H9 (cell line): Measurements from ENCODE around the gene NCOA4. TPM values are rescaled to one million over a fixed set of nuclear protein-coding genes. Genes with fewer than 3 reads are reported as not detected.
"Not testable (repeated sequence)": the region's sequence is repeated elsewhere in the genome, so short reads cannot be mapped to it uniquely, and the experiment has no call there.

ENCODE experiments used
- DNase-seq: peaks from one replicate; pipeline ENCODE4 v3.0.0-alpha.2; 2017
- H2AFZ ChIP-seq: one replicate; pipeline ENCODE4 v1.6.1; 2013; ENCODE audit warnings: mild to moderate bottlenecking, low read length, control low read depth, moderate library complexity
- H2AK5ac ChIP-seq: 2 replicates; pipeline ENCODE4 v1.6.1; 2013; ENCODE audit warnings: low read length, control low read depth, mixed read lengths; ENCODE audit not compliant: insufficient read length
- H2BK120ac ChIP-seq: one replicate; pipeline ENCODE4 v1.6.1; 2013; ENCODE audit warnings: low read depth, mild to moderate bottlenecking, low read length, control low read depth, inconsistent platforms; ENCODE audit not compliant: poor library complexity, severe bottlenecking
- H2BK12ac ChIP-seq: 2 replicates; pipeline ENCODE4 v1.6.1; 2013; ENCODE audit warnings: low read length, control low read depth, mixed read lengths, low read depth; ENCODE audit not compliant: insufficient read length
- H2BK15ac ChIP-seq: 2 replicates; pipeline ENCODE4 v1.6.1; 2013; ENCODE audit warnings: low read depth, low read length, control low read depth
- H2BK20ac ChIP-seq: one replicate; pipeline ENCODE4 v1.6.1; 2013; ENCODE audit warnings: low read depth, mild to moderate bottlenecking, low read length, control low read depth, inconsistent platforms; ENCODE audit not compliant: poor library complexity, severe bottlenecking
- H2BK5ac ChIP-seq: 2 replicates; pipeline ENCODE4 v1.6.1; 2013; ENCODE audit warnings: low read length, control low read depth, mixed read lengths; ENCODE audit not compliant: insufficient read length
- H3K14ac ChIP-seq: 2 replicates; pipeline ENCODE4 v1.6.1; 2013; ENCODE audit warnings: low read length, control low read depth; ENCODE audit not compliant: insufficient read depth
- H3K18ac ChIP-seq: 2 replicates; pipeline ENCODE4 v1.6.1; 2013; ENCODE audit warnings: low read depth, mild to moderate bottlenecking, mixed read lengths, low read length, control low read depth; ENCODE audit not compliant: insufficient read length
- H3K23ac ChIP-seq: 2 replicates; pipeline ENCODE4 v1.6.1; 2013; ENCODE audit warnings: low read length, control low read depth, mixed read lengths, low read depth; ENCODE audit not compliant: insufficient read length
- H3K23me2 ChIP-seq: 2 replicates; pipeline ENCODE4 v1.6.1; 2013; ENCODE audit warnings: low read depth, mild to moderate bottlenecking, mixed read lengths, low read length, control low read depth; ENCODE audit not compliant: insufficient read length, poor library complexity, severe bottlenecking
- H3K27ac ChIP-seq: 2 replicates; pipeline ENCODE4 v1.5.1; 2013; ENCODE audit warnings: low read length, control low read depth, mixed read lengths, low read depth; ENCODE audit not compliant: insufficient read length
- H3K27me3 ChIP-seq: 2 replicates; pipeline ENCODE4 v1.6.1; 2013; ENCODE audit warnings: low read length, control low read depth, inconsistent platforms; ENCODE audit not compliant: insufficient read depth
- H3K4ac ChIP-seq: 2 replicates; pipeline ENCODE4 v1.6.1; 2013; ENCODE audit warnings: low read depth, mild to moderate bottlenecking, control low read depth, inconsistent platforms, low read length, moderate library complexity
- H3K4me1 ChIP-seq: 2 replicates; pipeline ENCODE4 v1.6.1; 2013; ENCODE audit warnings: low read length, control low read depth, inconsistent platforms; ENCODE audit not compliant: insufficient read depth
- H3K4me2 ChIP-seq: 2 replicates; pipeline ENCODE4 v1.6.1; 2013; ENCODE audit warnings: low read length, control low read depth, mixed read lengths; ENCODE audit not compliant: insufficient read length, insufficient read depth
- H3K56ac ChIP-seq: 2 replicates; pipeline ENCODE4 v1.6.1; 2013; ENCODE audit warnings: low read depth, mild to moderate bottlenecking, mixed read lengths, low read length, control low read depth; ENCODE audit not compliant: insufficient read length
- H3K79me1 ChIP-seq: 2 replicates; pipeline ENCODE4 v1.6.1; 2013; ENCODE audit warnings: low read depth, mild to moderate bottlenecking, moderate library complexity, low read length, control low read depth, inconsistent platforms; ENCODE audit not compliant: insufficient read depth, poor library complexity, severe bottlenecking
- H3K79me2 ChIP-seq: 2 replicates; pipeline ENCODE4 v1.6.1; 2013; ENCODE audit warnings: low read length, control low read depth, inconsistent platforms; ENCODE audit not compliant: insufficient read depth
- H3K9ac ChIP-seq: 2 replicates; pipeline ENCODE4 v1.6.1; 2013; ENCODE audit warnings: low read length, control low read depth, mixed read lengths; ENCODE audit not compliant: insufficient read length; ENCODE audit errors: extremely low read depth
- H3K9me3 ChIP-seq: one replicate; pipeline ENCODE4 v1.6.1; 2013; ENCODE audit warnings: low read depth, low read length, inconsistent platforms; ENCODE audit not compliant: control insufficient read depth
- H3T11ph ChIP-seq: one replicate; pipeline ENCODE4 v1.6.1; 2013; ENCODE audit warnings: mild to moderate bottlenecking, low read length, control low read depth, inconsistent platforms
- H4K20me1 ChIP-seq: one replicate; pipeline ENCODE4 v1.6.1; 2013; ENCODE audit not compliant: control insufficient read depth, insufficient read length, insufficient read depth
- H4K5ac ChIP-seq: 2 replicates; pipeline ENCODE4 v1.6.1; 2013; ENCODE audit warnings: low read depth, mild to moderate bottlenecking, mixed read lengths, low read length, control low read depth; ENCODE audit not compliant: insufficient read length
- H4K8ac ChIP-seq: replicated peaks from 2 replicates; pipeline ENCODE4 v1.6.1; 2013; ENCODE audit warnings: low read length, control low read depth, mixed read lengths, low read depth; ENCODE audit not compliant: insufficient read length
- H4K91ac ChIP-seq: 2 replicates; pipeline ENCODE4 v1.6.1; 2013; ENCODE audit warnings: low read depth, mild to moderate bottlenecking, moderate library complexity, mixed read lengths, low read length, control low read depth; ENCODE audit not compliant: insufficient read length
- H3K27ac Mint-ChIP-seq, 3 experiments: 2 replicates in 2 of 3; 3 replicates in 1 of 3; pipeline ENCODE4 v1.8.0; 2020 to 2021; ENCODE audit warnings: mixed read lengths in 3 of 3, mild to moderate bottlenecking in 1 of 3, moderate library complexity in 1 of 3
- H3K27me3 Mint-ChIP-seq: 2 replicates; pipeline ENCODE4 v1.8.0; 2021; ENCODE audit warnings: low read depth, mild to moderate bottlenecking, moderate library complexity, mixed read lengths
- H3K36me3 Mint-ChIP-seq, 3 experiments: 2 replicates in 2 of 3; 3 replicates in 1 of 3; pipeline ENCODE4 v1.8.0; 2020 to 2021; ENCODE audit warnings: low read depth in 3 of 3, mixed read lengths in 3 of 3; ENCODE audit not compliant: insufficient read depth in 1 of 3
- H3K4me1 Mint-ChIP-seq, 2 experiments: 2 replicates each; pipeline ENCODE4 v1.8.0; 2020; ENCODE audit warnings: mixed read lengths in 2 of 2
- H3K4me3 Mint-ChIP-seq, 2 experiments: 2 replicates in 1 of 2; 3 replicates in 1 of 2; pipeline ENCODE4 v1.8.0; 2020 to 2021; ENCODE audit warnings: mild to moderate bottlenecking in 2 of 2, mixed read lengths in 2 of 2, moderate library complexity in 1 of 2
- H3K9me3 Mint-ChIP-seq, 2 experiments: 2 replicates in 1 of 2; 3 replicates in 1 of 2; pipeline ENCODE4 v1.8.0; 2020; ENCODE audit warnings: mild to moderate bottlenecking in 2 of 2, mixed read lengths in 2 of 2, moderate library complexity in 1 of 2
- CTCF ChIP-seq: fragments of 200-600 bp; sonication (generic); conservative IDR thresholded peaks from 3 replicates; pipeline ENCODE4 v1.8.0; 2021; ENCODE audit warnings: antibody characterized with exemption, mild to moderate bottlenecking
- WGBS: extraction: QIAGEN DNeasy Blood & Tissue Kit; methylation state at CpG from one replicate; pipeline ENCODE4 v1.1.7; 2013; ENCODE audit warnings: missing lambda C conversion rate, low lambda C conversion rate, mixed read lengths; ENCODE audit not compliant: insufficient read length; ENCODE audit errors: extremely low coverage; 5-methylcytosine and 5-hydroxymethylcytosine counted together
- total RNA-seq: library from RNA; stranded (reverse); gene quantifications from 2 replicates; pipeline ENCODE4 v1.2.1, GENCODE V29; 2021

The NCOA4 gene
- total RNA-seq, 1 experiment from 2014 or later, result 83.3 TPM

- Histone ChIP-seq H3K9ac (no peak overlapping the region), H2BK12ac (no peak overlapping the region), H4K8ac (no peak overlapping the region), H2BK120ac (no peak overlapping the region), H4K20me1 (no peaks in the 10 kb centered on the region), H3K27me3 (no peaks in the 10 kb centered on the region), H3K14ac (no peak overlapping the region), H3K18ac (no peak overlapping the region), H3K27ac (no peak overlapping the region), H3T11ph (no peak overlapping the region), H3K56ac (no peak overlapping the region), H3K79me1 (no peaks in the 10 kb centered on the region), H2BK5ac (no peak overlapping the region), H4K5ac (no peak overlapping the region), H3K4ac (no peak overlapping the region), H2BK20ac (no peak overlapping the region), H3K79me2 (no peaks in the 10 kb centered on the region), H3K4me1 (no peaks in the 10 kb centered on the region), H4K91ac (no peak overlapping the region), H3K4me2 (no peak overlapping the region), H3K23ac (no peak overlapping the region), H2AFZ (no peak overlapping the region), H3K23me2 (no peaks in the 10 kb centered on the region), H2AK5ac (no peak overlapping the region), H3K9me3 (no peaks in the 10 kb centered on the region), H2BK15ac (no peak overlapping the region)
- Mint-ChIP-seq H3K27me3 (no peaks in the 10 kb centered on the region), H3K4me3 (no peak overlapping the region), H3K27ac (peak overlapping the region in 1 of 3 experiments; percentile 15; a peak in 2 of 7 replicates), H3K36me3 (peaks cover 37 to 80% (median 62%) of the 10 kb centered on the region in 3 experiments), H3K9me3 (no peaks in the 10 kb centered on the region; a peak in 1 of 5 replicates), H3K4me1 (peaks cover 21 to 26% of the 10 kb centered on the region in 2 experiments)
- WGBS, result no CpG with 5 or more reads among the region's 1 CpG
- DNase-seq, result no peak
- TF ChIP-seq CTCF, result no peak
These were observed 29.9 kb downstream of the NCOA4 start for GRCh38 chr10:46000538-46000937.

DNA sequence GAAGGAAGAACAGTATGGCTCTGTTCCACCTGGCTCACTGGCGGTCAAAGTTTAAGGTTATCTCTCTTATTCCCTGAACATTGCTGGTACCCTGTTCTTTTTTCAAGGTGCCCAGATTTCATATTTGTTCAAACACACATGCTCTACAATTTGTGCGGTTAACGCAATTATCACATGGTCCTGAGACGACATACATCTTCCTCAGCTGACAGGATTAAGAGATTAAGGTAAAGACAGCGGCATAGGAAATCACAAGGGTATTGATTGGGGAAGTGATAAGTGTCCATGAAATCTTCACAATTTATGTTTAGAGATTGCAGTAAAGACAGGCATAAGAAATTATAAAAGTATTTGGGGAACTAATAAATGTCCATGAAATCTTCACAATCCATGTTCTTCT lies 30.5 kb downstream of the NCOA4 start:
- Mint-ChIP-seq H3K36me3 (peaks cover 37 to 75% (median 62%) of the 10 kb centered on the region in 3 experiments), H3K27ac (peak overlapping the region in 1 of 3 experiments; percentile 86; a peak in 3 of 7 replicates), H3K4me1 (peaks cover 21 to 26% of the 10 kb centered on the region in 2 experiments)
- not testable (repeated sequence) for H3K23ac ChIP-seq, H3K18ac ChIP-seq, H3K4me1 ChIP-seq, H3K9ac ChIP-seq, H3K27me3 ChIP-seq, H3K23me2 ChIP-seq, H3K9me3 Mint-ChIP-seq, H2BK20ac ChIP-seq, H4K8ac ChIP-seq, H3K27me3 Mint-ChIP-seq, H3K9me3 ChIP-seq, DNase-seq, H3K56ac ChIP-seq, H4K91ac ChIP-seq, H3K4me2 ChIP-seq, H2BK5ac ChIP-seq, H3K14ac ChIP-seq, H3K79me2 ChIP-seq, H2BK12ac ChIP-seq, H2BK15ac ChIP-seq, H4K5ac ChIP-seq, H2AFZ ChIP-seq, H3K27ac ChIP-seq, H3K4me3 Mint-ChIP-seq, H2AK5ac ChIP-seq, H3T11ph ChIP-seq, H3K79me1 ChIP-seq, H4K20me1 ChIP-seq, H2BK120ac ChIP-seq, H3K4ac ChIP-seq
- no CpG with 5 or more reads among the region's 5 CpGs for WGBS
